NOMO-1 treated with DMSO at 0.1 percent for 48 hours (cell line): ENCODE results near the gene RGPD3.

Source experiments
- DNase-seq: peaks from one replicate; lab custom pipeline; 2025; ENCODE audit not compliant: unreplicated experiment; lab: John Stamatoyannopoulos, UW

The RGPD3 gene

GRCh38 chr2:106343274-106343673, 124.9 kb downstream of the RGPD3 start:
- no peak for DNase-seq

- DNase-seq = no peak
These were observed 125.4 kb downstream of the RGPD3 start for GRCh38 chr2:106342831-106343251.

GRCh38 chr2:106341666-106342065, 126.5 kb downstream of the RGPD3 start:
- DNase-seq = no peak
